HG03159 (cell line): ENCODE results near the gene GAS1.

Experiments used
- ATAC-seq: cut with Tn5 transposase; IDR thresholded peaks from one replicate; pipeline ENCODE4 v1.9.1; 2021; ENCODE audit warnings: mild to moderate bottlenecking, moderate library complexity; ENCODE audit not compliant: unreplicated experiment

The GAS1 gene, protein sequence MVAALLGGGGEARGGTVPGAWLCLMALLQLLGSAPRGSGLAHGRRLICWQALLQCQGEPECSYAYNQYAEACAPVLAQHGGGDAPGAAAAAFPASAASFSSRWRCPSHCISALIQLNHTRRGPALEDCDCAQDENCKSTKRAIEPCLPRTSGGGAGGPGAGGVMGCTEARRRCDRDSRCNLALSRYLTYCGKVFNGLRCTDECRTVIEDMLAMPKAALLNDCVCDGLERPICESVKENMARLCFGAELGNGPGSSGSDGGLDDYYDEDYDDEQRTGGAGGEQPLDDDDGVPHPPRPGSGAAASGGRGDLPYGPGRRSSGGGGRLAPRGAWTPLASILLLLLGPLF

DNA sequence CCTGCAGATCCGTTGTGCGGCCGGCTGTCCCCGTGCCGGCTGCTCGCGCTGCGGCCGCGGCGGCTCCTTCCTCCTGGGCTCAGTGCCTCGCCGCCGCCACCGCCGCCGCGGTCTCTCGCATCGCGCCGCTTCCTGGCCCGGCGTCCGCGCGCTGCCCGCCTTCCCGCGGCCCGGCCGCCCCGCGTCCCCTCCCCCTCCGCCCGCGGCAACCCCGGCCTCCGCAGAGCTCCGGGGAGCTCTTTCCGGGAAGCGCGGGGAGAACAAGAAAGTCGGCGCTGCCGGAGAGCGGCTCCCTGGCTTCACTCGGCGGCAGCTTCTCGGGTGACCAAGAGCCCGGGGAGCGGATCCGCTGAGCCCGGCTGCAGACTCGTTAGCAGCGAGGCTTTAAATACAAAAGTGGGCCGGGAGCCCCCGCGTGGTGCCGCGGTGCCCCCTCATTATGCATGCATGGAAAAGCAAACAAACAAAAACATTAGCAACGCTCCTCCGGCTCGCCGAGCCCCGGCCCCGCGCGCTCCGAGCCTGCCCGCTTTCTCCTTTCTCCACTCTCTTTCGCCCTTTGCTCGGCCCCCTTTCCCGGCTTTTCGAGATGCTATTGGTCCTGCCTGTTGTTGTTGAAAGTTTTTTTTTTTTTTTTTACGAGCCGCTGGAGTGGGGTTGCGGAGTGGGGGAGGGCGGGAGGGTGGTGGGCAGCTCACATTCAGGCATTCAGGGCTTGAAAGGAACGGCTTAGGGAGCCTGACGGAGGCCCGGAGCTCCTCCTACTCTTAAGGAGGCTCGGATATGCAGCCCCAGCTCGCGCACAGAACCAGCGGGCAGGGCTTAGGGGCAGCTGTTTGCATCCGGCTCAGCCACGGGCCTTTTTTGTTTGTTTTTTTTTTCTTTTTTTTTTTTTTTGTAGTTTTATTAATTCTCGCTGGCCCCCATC is at the start of gene GAS1:
Gene GAS1, minus strand, starts transcription at position 361 of the 928 bp plus-strand sequence. CDS start 727 bp downstream, outside the sequence.
- peak; percentile 51 for ATAC-seq

DNA sequence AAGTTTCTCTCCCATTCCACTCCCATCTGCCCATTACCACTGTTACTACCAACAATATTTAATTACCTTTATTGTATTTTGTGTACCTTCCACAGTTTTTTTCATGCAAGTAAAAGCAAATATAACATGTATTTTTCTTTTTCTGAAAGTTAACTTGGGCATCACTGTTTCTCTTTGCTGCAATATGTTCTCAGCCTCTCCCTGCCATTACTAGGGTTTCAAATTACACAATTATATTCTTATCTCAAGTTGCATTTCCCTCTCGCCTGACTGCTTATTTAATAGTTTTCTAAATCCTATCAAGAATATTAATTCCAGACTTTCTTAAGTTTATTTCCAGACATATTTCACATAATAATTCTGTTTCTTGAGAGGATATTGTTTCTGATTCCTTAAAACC is 46.9 kb upstream of the GAS1 start:
- ATAC-seq, result no peak

DNA sequence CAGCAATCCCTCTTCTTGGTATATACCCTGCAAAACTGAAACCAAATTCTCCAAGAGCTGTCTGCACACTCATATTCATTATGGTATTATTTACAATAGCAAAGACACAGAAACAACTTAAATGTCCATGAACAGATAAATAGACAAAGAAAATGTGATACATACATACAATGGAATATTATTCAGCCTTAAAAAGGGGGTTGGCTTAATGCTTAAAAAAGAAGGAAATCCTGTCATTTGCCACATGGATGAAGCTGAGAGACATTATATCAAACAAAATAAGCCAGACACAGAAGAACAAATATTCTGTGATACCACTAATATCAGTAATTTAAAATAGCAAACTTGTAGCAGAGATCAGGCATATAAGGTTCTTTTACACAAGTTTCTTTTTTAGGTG is 46.5 kb upstream of the GAS1 start:
- no peak for ATAC-seq

DNA sequence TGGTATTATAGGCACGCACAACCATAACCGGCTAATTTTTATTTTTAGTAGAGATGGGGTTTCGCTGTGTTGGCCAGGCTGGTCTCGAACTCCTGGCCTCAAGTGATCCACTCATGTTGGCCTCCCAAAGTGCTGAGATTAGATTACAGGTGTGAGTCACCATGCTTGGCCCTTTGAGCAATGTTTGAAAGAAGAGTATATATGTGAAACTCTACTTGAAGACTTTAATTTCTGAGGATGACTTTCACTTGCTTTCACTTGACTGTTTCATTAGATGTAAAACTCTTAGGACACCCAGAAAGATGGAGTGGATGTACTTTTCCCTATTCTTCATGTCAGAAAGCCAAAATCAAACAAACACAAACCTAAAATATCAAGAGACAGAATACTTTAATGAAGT is 43.8 kb upstream of the GAS1 start:
- no peak for ATAC-seq

DNA sequence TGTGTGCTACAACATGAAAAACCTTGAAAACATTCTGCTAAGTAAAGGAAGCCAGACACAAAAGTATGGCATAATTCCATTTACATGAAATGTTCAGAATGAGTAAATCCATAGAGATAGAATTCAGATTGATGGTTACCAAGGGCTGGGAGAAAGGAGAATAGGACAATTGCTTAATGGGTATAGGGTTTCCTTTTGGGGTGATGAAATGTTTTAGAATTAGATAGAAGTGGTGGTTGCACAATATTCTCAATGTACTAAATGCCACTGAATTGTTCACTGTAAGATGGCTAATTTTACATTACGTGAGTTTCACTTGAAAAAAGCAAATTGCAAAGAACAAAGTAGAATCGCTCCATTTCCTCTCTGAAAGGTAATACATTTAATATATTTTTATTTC is 43.0 kb upstream of the GAS1 start:
- ATAC-seq, result no peak

DNA sequence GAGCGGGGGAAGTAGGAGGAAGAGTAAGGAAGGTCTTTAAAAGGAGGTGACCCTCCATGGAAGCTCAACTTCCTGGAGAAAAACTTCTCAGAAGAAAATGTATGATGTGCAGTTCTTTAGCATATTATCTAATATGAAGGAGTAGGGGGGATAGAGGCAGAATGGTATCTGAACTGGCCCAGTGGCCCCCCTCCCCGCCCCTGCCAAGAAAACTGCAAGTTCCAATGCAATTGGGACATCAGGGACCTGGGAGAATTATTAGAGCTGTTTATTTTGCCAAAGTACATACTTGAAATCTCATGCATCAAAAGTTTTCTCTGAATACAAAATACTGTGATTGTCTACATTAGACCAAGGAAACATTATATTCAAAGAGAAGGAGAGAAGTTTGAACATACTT is 40.6 kb upstream of the GAS1 start:
- ATAC-seq, result no peak

DNA sequence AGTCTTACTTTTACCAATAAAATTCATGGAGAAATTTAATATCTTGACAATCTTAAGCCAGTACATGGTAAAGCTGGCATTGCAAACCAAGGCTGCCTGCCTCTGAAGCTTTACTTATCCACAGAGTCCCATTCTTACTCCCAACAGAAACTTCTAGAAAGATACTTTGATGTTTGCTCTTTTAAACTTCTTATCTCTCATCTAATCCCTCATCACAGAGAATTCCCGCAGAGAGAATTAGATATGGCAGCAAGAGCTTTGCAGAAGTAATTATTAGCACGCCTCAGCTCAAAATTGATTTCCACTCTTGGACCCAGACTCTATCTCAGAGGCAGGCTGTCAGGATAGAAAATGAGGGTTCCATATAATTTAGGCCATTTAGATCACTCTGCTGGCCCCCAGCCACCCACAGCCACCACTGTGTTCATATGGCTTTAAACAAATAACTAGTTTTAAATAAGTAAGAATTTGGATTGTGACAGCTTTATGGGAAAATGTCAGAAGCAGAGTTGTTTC is 37.9 kb upstream of the GAS1 start:
- ATAC-seq, result no peak

DNA sequence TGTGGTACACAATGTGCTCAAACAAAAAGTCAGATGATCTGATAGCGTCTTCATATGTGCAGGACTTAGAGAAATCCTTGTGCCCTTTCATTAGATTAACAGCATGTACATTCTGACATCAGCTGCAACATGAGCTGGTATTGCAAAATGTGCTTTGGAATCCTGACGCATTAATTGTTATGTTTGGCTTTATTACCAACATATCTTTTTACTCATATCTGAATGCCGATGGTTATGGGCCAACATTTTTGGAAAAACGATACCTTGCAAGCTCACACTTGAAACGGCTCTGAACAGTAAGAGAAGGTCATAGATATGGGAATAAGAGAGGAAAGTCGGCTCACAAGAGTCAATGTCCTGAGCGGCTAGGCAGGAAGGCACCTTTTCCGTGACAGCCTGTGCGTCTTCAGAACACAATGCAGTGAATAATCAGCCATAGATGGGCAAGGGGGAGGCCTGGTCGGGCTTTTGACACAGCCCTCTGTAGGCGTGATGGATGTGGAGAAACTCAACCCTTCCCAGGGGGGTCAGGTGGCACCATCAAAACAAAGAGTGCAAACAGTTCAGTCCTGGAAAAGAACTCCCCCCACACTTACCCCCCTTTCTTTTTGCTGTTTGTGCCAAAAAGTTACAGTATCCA is 36.4 kb upstream of the GAS1 start:
- ATAC-seq, result no peak

DNA sequence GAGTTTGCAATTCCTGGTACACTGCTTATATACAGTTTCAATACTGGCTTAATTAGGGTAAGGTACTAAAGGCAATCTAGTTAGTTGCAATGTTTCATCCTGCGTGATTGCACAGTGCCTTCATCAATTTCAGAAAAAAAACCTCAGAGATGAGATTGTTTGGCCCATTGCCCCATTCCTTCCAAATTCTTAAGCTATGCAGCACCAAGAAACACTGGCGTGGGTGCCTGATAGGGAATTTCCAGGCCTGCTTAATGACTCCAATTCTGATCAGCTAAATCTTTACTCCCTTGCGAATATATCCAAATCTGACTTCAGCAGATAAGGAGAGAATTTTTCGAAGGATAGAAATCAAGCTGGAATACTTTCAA is 35.9 kb upstream of the GAS1 start:
- no peak for ATAC-seq

DNA sequence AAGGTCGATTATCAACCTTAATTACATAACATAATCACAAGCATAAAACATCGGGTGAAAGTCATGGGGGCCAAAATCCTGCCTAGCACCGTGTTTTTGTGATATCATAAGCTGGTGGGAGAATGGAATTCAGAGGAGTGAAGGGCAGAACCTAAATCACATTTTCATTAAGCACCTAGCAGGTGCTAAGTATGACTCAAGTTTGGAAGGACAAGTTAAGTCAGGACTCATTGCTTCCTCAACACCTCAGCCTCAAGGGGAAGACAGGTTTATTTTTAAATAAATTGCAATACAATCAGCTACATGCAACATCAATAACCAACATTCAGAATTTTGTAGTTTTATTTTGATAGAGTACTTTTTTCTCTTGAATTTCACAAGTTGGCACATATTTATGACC is 33.5 kb upstream of the GAS1 start:
- ATAC-seq, result no peak

DNA sequence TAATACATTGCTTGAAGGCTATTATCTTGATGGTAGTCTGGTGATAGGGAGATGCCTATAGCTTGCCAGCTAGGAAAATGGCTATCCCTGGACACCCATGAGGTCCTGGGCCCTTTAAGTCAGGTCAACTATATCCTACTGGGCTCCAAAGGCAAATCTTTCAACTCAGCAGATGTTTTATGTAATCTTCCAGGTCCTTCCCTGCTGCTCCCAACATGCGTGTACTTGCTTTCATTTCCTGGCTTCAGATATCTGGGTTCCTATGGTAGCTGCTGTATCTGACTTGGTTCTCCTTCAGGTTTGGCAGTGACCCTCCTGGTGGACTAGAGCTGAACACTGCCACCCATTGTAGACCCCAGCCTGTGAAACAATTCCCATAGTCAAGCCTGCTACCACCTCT is 32.4 kb upstream of the GAS1 start:
- no peak for ATAC-seq

DNA sequence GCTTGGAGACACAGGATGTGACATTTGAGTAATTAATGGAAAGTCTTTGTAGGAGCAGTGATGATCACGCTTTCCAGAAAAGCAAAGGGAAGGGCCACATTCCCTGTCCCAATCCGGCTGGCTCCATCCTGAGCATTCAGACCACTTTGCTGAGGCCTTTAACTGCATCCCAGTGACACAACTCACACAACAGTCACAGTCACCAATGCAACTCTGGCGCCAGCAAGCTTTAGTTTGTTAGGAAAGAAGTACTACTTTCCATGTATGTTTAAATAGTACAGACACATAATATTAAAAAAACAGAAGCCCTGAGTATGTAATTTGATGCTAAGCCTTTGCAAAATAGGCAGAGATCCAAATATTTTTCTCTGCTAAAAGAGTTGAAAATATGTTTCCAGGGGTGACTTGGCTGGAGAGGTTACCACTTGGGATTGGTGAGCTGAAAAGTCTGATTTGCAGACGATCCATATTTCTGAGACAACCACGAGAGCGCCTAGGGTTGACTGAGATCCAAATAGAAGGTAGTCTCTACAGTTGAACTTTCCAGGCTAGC is 31.7 kb upstream of the GAS1 start:
- ATAC-seq, result no peak

DNA sequence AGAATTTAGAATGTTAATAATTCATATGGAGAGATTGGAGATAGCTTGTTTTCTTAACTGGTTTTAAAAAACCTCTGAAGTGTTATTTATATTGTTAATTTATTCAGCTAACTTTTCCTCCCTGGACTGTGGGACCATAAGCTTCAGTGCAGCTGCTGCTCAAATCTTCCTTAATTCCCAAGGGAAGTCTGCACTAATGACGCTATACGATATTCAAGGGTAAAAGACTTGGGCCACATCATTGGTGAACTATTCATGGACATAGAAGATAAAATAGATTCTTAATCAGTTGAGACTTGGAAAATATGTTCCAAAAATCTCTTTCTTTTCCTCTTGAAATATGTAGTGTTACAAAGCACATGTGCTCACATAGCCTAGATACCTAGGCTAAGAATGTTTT is 31.1 kb upstream of the GAS1 start:
- no peak for ATAC-seq

DNA sequence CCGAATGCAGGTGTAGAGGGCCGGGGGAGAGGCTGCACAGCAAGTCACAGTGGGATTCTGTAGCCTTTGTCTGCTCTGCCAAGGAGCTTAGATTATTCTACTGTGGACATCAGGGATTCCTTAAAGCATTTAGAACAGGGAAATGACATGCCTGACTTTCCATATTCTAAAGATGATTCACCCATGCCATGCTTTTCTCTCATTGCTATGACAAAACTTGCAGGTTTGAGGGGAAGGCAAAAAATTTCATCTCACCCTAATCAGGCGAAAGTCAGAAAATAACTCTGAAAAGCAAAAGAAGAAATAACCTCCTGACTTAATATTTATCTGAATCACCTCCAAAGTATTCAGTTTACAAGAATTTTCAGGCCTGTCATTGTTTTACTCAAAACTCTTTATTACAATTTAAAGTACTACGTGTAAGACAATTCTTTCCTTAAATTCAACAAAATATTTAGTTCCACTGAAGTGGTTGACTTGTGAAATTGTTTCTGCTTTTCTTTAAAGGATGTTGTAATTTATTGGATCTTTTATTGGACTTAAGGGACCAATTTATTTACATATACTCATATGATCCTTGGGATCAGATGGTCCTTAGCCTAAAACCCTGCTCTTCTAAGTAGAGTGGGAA is 30.0 kb upstream of the GAS1 start:
- ATAC-seq, result no peak

DNA sequence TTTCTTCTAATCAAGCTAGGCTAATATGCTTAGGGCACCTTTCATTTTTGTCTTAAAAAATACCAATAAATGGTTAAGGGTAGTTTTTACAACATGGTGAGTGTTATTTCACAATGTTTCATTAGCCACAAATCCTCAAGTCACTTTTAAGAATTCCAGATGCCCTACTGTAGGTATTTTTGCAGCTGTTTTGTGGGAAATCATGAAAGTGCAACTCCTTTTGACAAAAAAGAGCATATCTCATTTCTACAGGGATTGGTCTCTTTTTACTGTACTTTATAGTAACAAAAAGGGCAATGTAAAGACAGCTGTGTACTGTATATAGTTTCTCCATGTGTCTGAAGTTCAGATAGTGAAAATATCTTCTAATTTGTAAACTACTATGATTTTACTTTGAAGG is 28.3 kb upstream of the GAS1 start:
- ATAC-seq, result no peak

DNA sequence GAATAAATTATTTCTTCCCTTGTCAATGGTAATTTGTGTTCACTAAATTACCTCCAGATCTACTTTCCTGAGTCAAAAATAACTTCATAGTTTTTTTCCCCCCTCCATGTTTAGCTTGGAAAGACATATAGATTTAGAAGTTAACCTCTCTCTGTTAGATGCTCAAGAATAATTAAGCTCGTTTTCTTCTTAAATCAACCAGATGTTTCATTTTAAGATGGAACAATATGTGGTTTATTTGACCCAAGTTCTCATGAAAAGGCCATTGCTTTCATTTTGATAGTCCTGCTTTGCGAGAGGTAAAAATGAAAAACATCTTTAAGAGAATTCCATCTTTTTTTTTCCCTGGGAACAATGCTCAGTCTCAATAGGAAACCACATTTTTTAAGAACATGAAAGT is 27.7 kb upstream of the GAS1 start:
- no peak for ATAC-seq

DNA sequence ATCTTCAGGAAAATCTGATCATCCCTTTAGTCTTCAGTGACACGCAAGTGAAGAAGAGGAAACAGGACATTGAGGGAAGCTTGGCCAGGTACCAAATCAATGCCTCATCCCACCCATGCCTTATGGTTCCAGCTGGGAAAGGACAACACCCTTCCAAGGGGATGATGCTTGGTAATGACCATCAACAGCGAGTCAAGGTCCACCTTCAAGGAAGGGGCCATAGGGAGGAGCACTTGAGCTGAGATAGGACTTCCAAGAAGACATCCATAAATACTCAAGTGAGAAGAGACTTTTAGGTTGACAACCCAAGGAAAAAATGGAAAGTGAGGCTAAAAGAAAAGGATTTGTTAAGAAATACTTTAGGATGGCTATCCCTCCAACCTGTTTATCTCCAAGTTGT is 27.1 kb upstream of the GAS1 start:
- ATAC-seq, result no peak

DNA sequence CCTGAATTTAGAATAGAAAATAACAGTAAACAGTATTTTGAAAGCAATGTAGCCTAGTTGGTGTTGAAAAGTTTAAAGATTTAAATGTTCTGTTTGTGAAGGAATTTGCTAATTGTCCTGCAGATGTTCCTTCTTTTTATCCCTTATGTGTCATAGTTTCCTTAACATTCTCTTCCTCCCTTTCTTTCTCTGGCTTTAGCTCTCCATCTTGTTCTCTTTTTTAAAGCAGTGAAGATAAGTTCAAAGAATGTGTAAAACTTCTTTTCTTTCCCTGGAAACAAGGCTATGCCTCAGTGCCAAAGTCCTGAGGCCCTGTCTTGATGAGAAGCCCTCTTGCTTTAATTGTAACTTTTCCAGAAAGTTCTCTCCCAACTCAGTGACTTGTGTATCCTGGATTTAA is 24.4 kb upstream of the GAS1 start:
- ATAC-seq, result no peak

DNA sequence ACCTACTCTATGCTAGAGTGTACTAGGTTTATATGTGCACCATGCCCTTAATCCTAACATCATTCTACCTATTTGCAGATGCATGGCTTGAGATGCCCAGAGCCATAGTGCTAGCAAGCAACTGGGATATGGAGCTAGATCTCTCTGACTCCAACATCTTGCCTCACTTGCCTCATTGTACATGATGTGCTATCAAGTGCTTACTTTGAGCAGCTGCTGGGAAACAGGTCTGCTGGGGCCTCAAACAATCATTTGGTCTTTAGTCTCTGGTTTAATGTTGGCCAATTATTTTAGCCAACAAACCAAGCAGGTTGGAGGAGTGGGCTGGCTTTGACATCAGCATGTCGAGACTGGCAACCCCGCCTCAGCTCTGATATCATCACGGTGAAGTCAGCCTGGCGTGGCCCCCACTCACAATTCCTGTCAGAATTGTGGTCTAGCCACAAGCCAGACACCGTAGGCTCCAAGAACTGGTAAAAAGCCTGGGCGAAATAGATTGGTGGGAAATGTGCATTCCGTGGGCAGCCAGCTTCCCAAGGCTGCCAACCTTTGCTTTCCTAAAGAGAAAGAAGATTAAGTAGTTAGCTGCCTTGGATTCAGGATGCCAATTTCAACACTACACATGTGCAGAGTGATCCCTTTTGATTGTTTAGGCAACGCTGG is 21.1 kb upstream of the GAS1 start:
- ATAC-seq, result no peak

DNA sequence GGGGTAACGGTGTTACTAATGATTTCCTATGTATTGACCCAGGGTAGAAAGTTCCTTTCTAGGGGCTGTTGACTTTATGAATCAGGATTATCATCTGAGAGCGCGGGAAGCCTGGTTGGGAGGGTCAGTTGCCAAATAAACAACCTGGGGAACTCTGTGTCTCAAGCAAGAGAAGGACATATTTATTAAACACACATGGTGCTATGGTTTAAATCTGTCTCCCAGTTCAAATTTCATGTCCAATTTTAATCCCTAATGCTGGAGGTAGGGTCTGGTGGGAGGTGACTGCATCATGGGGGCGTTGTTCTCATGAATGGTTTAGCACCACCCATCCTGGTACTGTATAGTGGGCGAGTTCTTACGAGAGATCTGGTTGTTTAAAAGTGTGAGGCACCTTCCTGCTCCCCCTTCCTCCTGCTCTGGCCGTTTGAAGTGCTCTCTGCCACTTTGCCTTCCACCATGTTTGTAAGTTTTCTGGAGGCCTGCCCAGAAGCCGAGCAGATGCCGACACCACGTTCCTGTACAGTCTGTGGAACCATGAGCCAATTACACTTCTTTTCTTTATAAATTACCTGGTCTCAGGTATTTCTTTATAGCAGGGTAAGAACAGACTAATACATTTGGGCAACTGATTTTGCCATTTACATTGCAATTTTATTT is 19.7 kb upstream of the GAS1 start:
- no peak for ATAC-seq
